Karpas-422 (cell line): ENCODE measurements around the gene RASSF8. TPM values are rescaled to one million over a fixed set of nuclear protein-coding genes. Genes with fewer than 3 reads are reported as not detected.

ENCODE experiments used
- DNase-seq: peaks from one replicate; pipeline ENCODE4 v3.0.0-alpha.2; 2015
- H2AFZ ChIP-seq: fragments of 200-600 bp; sonication (generic); 2 replicates; pipeline ENCODE4 v1.6.1; 2014; ENCODE audit warnings: antibody characterized with exemption, low read length, mixed read lengths
- H3K27ac ChIP-seq: fragments of 200-600 bp; sonication (generic); 2 replicates; pipeline ENCODE4 v1.5.1; 2014; ENCODE audit warnings: mild to moderate bottlenecking, low read length, moderate library complexity
- H3K27me3 ChIP-seq: fragments of 200-600 bp; sonication (generic); 2 replicates; pipeline ENCODE4 v1.6.1; 2014; ENCODE audit warnings: low read length, mixed read lengths
- H3K36me3 ChIP-seq: fragments of 200-600 bp; sonication (generic); 2 replicates; pipeline ENCODE4 v1.6.1; 2014; ENCODE audit warnings: low read length, mixed read lengths; ENCODE audit not compliant: insufficient read depth
- H3K4me1 ChIP-seq: fragments of 200-600 bp; sonication (generic); 2 replicates; pipeline ENCODE4 v1.6.1; 2014; ENCODE audit warnings: mild to moderate bottlenecking, low read length, mixed read lengths
- H3K4me2 ChIP-seq: fragments of 200-600 bp; sonication (generic); 2 replicates; pipeline ENCODE4 v1.6.1; 2014; ENCODE audit warnings: low read length, low read depth, mild to moderate bottlenecking; ENCODE audit not compliant: poor library complexity, severe bottlenecking
- H3K4me3 ChIP-seq: fragments of 200-600 bp; sonication (generic); 2 replicates; pipeline ENCODE4 v1.5.1; 2014; ENCODE audit warnings: mild to moderate bottlenecking, antibody characterized with exemption, low read length, mixed read lengths
- H3K79me2 ChIP-seq: fragments of 200-600 bp; sonication (generic); 2 replicates; pipeline ENCODE4 v1.6.1; 2014; ENCODE audit warnings: mild to moderate bottlenecking, low read length, mixed read lengths
- H3K9ac ChIP-seq: fragments of 200-600 bp; sonication (generic); 2 replicates; pipeline ENCODE4 v1.6.0; 2014; ENCODE audit warnings: low read length
- H3K9me2 ChIP-seq: fragments of 200-600 bp; sonication (generic), shearing (Covaris generic); replicated peaks from 2 replicates; pipeline ENCODE4 v1.6.0; 2014; ENCODE audit warnings: mild to moderate bottlenecking, low read length, moderate library complexity; ENCODE audit not compliant: insufficient read depth
- H3K9me3 ChIP-seq: fragments of 300-700, 200-600 bp; sonication (generic); 2 replicates; pipeline ENCODE4 v1.6.1; 2014; ENCODE audit warnings: low read length, mixed read lengths
- H4K20me1 ChIP-seq: fragments of 200-600 bp; sonication (generic); 2 replicates; pipeline ENCODE4 v1.6.1; 2014; ENCODE audit warnings: mild to moderate bottlenecking, antibody characterized with exemption, low read length, low read depth; ENCODE audit not compliant: insufficient read depth
- total RNA-seq: library from RNA; depleted of rRNA; stranded (reverse); fragments of >200 nt; shearing (Covaris generic); gene quantifications from 2 replicates; pipeline ENCODE4 v1.2.3, GENCODE V29; 2014; ENCODE audit warnings: low replicate concordance

RASSF8 gene
- total RNA-seq, 1 experiment from 2014 or later: 0.45 TPM

DNA sequence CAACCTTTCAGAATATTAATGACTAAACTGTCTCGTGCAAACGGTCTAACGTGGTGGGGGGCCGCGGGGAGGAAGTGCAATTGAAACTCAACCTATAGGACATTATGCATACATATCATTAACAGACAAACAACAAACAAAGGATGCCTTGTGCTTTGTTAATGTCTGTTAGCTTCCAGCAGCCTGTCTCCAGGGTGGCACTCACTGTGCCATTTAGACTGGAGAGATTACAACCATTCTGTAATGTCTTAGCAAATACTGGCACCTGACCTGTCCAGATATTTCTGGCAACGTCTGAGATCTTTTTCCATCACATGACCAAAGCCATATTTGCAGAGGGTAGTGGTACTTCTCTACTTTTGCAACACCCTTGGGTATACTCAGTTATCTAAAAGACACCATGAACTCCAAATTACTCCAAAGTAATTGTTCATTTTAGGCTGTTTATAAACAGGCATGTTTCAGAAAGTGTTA lies 154.7 kb downstream of the RASSF8 start:
- Histone ChIP-seq H2AFZ (no peak overlapping the region), H3K27me3 (no peaks in the 10 kb centered on the region), H3K9ac (no peak overlapping the region), H3K36me3 (no peaks in the 10 kb centered on the region), H4K20me1 (no peaks in the 10 kb centered on the region), H3K79me2 (no peaks in the 10 kb centered on the region), H3K4me2 (peak overlapping the region; percentile 92), H3K27ac (no peak overlapping the region), H3K9me3 (no peaks in the 10 kb centered on the region), H3K4me1 (peaks cover 39% of the 10 kb centered on the region), H3K9me2 (no peaks in the 10 kb centered on the region), H3K4me3 (peak overlapping the region; percentile 74)
- DNase-seq: no peak

DNA sequence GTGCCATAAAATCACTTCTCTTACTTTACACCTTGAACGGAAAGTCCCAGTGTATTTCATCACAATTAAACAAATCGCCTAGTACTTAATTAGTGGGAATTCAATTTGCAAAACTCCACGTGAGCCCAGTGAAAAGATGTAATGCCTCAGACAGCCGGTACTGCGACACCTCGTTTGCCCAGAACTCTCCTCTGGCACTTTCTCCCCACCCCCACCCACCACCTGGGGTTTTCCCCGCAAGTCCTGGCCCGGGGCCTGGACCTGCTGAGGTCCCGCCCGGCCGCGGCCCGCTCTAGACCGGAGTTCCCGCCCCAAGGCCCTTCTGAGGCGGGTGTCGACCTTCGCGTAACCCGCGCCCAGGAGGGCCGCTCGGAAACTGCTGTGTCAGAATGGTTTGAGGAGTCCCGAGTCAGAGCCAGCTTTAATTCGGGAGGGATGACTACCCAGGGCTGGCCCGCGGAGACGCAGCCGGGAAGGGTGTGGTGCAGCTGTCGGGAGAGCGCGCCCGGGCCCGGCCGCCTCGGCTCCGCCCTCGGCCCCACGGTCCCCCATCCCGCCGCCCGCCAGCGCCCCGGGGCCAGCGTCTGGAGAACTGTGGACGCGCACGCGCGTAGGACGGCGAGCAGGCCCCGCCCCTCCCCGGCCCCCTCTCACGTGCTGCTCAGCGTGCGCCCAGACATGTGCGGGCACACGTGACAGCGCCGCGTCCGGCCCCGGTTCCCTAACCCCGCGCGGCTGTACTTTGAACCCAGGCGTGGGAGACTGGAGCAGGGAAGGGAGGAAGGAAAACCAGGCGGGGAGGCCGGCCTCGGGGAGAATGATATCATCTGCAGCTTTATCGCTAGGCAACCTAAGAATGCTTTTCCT lies 155.6 kb downstream of the RASSF8 start:
- H3K4me3 ChIP-seq: peak overlapping the region; percentile 74
- H3K4me1 ChIP-seq: peaks cover 47% of the 10 kb centered on the region
- no peak overlapping the region for H3K27ac ChIP-seq
- peak overlapping the region; percentile 92 for H3K4me2 ChIP-seq
- peak overlapping the region; percentile 70 for H3K9ac ChIP-seq
- no peaks in the 10 kb centered on the region for H3K27me3 ChIP-seq
- no peaks in the 10 kb centered on the region for H3K9me3 ChIP-seq
- peak overlapping the region; percentile 94 for H2AFZ ChIP-seq
- no peaks in the 10 kb centered on the region for H3K79me2 ChIP-seq
- H4K20me1 ChIP-seq: no peaks in the 10 kb centered on the region
- H3K36me3 ChIP-seq: no peaks in the 10 kb centered on the region
- no peaks in the 10 kb centered on the region for H3K9me2 ChIP-seq
- peak; percentile 88 for DNase-seq

DNA sequence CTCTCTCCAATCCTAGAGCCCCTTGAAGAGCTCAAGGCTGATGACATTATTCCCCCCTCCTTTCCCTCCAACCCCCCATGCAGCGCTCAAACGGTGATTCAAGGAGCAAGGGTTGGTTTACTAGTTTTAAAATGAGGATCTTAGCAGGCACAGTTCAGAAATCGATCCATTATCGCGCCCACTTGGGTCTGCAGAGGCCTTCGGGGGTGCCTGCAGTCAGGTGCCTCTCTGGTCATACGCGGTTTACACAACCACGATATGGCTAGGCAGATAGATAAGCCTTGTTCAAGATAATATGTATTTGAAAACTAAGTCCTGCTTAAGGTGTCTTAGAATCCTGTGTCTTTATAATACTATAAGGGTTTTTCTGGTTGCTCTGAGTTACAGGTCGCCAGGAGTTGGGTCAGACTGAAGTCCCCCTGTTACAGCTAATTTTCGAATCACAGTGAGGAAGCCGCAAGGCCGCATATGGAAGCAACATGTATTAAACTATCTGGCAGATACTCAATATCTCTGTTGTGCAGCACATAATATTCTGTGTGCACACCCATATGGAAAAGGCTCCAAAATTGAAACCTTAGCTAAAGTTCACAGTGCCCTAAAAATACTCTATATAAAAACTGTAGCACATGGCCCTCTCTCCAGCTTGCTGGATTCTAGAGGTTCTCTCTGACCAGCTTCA lies 156.4 kb downstream of the RASSF8 start:
- peak overlapping the region; percentile 92 for H3K4me2 ChIP-seq
- H3K9me2 ChIP-seq: no peaks in the 10 kb centered on the region
- no peaks in the 10 kb centered on the region for H3K36me3 ChIP-seq
- H3K4me3 ChIP-seq: peak overlapping the region; percentile 74; the same call in 1 of the 2 replicates
- no peak overlapping the region for H3K27ac ChIP-seq
- no peak for DNase-seq
- H3K79me2 ChIP-seq: no peaks in the 10 kb centered on the region
- H4K20me1 ChIP-seq: no peaks in the 10 kb centered on the region
- peak overlapping the region; percentile 94; the same call in 1 of the 2 replicates for H2AFZ ChIP-seq
- no peak overlapping the region for H3K9ac ChIP-seq
- H3K9me3 ChIP-seq: no peaks in the 10 kb centered on the region
- no peaks in the 10 kb centered on the region for H3K27me3 ChIP-seq
- H3K4me1 ChIP-seq: peaks cover 50% of the 10 kb centered on the region

DNA sequence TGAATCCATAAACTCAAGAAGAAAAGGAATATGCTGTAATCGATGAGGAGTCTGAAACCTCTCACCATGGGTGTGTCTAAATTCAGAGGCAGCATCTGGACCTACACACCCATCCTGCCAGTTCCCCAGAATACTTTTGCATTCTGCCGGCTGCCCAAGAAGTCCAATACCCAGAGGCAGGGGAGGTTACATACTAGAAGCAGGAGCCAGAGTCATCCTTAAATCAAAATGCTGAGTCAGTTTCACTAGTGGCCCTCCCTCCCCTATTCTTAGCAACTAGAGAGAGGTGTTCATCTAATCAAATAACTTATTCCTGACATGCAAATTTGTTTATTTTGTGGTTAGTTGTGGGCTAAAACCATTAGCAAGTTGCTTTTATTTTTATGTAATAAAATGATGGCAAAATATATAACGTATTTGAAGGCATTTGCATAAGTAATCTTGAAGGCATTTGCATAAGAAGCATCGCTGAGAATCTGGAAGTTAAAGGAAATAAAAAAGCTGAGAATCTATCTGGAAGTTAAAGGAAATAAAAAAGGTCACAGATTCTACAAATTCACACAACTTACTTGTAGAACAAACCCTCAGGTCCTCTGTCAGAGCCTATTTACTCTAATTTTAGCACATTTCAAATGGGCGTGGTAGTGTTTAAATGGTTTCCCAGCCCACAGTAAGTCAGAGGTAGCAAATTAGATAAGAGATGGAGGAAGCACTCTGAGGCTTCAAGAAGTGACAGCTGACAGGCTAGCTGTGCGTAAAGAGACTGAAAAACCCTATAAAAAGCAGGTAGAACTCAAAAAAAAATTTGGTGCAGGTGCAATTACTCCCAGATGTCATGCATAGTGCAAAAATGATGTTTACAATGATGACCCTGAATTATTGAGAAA lies 158.6 kb downstream of the RASSF8 start:
- H3K9me2 ChIP-seq: no peaks in the 10 kb centered on the region
- H3K9ac ChIP-seq: no peak overlapping the region
- peaks cover 50% of the 10 kb centered on the region for H3K4me1 ChIP-seq
- peak overlapping the region; percentile 69 for H3K4me2 ChIP-seq
- H3K27me3 ChIP-seq: no peaks in the 10 kb centered on the region
- H3K4me3 ChIP-seq: peak overlapping the region; percentile 38; the same call in 1 of the 2 replicates
- DNase-seq: peak; percentile 48
- H2AFZ ChIP-seq: no peak overlapping the region
- no peaks in the 10 kb centered on the region for H3K79me2 ChIP-seq
- H3K36me3 ChIP-seq: no peaks in the 10 kb centered on the region
- 0 out of 2 replicates have a peak overlapping the region, but pooled peaks have one; percentile 14 for H3K27ac ChIP-seq
- H4K20me1 ChIP-seq: no peaks in the 10 kb centered on the region
- H3K9me3 ChIP-seq: no peaks in the 10 kb centered on the region

DNA sequence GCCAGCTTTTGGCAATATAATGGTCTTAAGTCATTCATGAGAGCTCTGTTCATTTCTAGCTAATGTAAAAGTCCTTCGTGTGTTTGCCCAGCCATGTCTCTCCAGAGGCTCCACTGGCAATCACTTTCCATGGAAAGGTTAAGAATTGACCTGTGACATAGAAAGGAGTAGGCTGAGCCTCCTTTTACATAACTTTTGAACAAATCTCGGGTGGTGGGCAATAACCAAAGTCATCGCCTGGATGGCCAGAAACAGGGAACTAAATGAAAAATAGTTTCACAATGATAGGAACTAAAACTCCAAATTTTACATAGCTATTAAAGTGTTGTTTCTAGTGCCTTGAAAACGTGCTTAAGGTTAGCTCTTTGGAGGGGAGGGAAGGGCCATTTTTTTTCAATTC lies 159.8 kb downstream of the RASSF8 start:
- Histone ChIP-seq H4K20me1 (no peaks in the 10 kb centered on the region), H3K9ac (no peak overlapping the region)

DNA sequence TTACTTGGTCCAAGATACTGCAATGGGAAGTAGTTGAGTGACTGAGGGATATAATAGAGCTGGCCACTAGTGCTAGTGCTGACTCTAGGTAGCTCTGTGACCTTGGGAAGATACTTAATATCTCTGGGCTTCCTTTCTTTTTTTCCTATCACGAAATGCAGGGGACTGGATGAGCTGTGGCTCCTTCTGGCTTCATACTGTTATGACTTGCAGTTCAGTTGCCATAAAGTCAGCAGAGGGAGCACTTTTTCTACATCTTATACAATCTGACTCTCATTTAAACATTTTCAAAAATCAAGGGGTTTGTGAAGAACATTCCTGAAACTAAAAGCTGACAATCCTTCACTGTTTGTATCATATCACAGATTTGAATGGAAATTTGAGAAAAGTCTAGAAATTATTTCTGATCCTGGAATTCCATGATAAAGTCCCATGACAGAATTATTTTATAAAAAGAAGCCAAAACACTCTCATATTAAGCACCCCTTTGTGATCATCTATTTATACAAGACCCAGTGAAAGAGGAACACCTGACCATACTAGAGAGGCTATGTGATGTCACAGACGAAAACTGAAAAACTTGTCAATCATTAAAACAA lies 161.0 kb downstream of the RASSF8 start:
- no peak overlapping the region for H3K4me2 ChIP-seq
- no peaks in the 10 kb centered on the region for H3K79me2 ChIP-seq
- no peak overlapping the region for H3K4me3 ChIP-seq
- peaks cover 3% of the 10 kb centered on the region; the same call in 1 of the 2 replicates for H3K27me3 ChIP-seq
- no peaks in the 10 kb centered on the region for H3K9me2 ChIP-seq
- peaks cover 47% of the 10 kb centered on the region for H3K4me1 ChIP-seq
- no peaks in the 10 kb centered on the region for H3K9me3 ChIP-seq
- H3K27ac ChIP-seq: no peak overlapping the region
- H3K36me3 ChIP-seq: no peaks in the 10 kb centered on the region
- no peaks in the 10 kb centered on the region for H4K20me1 ChIP-seq
- H2AFZ ChIP-seq: no peak overlapping the region
- no peak overlapping the region for H3K9ac ChIP-seq
- peak; percentile 76 for DNase-seq

More for the DNA sequence above, 159.8 kb downstream of the RASSF8 start:
- no peaks in the 10 kb centered on the region for H3K9me2 ChIP-seq
- no peak overlapping the region for H2AFZ ChIP-seq
- peak overlapping the region; percentile 69 for H3K4me2 ChIP-seq
- H3K79me2 ChIP-seq: no peaks in the 10 kb centered on the region
- H3K27ac ChIP-seq: no peak overlapping the region
- DNase-seq: peak; percentile 61
- no peaks in the 10 kb centered on the region for H3K9me3 ChIP-seq
- H3K27me3 ChIP-seq: no peaks in the 10 kb centered on the region
- H3K4me3 ChIP-seq: peak overlapping the region; percentile 29; the same call in 1 of the 2 replicates
- H3K36me3 ChIP-seq: no peaks in the 10 kb centered on the region
- peaks cover 52% of the 10 kb centered on the region for H3K4me1 ChIP-seq

DNA sequence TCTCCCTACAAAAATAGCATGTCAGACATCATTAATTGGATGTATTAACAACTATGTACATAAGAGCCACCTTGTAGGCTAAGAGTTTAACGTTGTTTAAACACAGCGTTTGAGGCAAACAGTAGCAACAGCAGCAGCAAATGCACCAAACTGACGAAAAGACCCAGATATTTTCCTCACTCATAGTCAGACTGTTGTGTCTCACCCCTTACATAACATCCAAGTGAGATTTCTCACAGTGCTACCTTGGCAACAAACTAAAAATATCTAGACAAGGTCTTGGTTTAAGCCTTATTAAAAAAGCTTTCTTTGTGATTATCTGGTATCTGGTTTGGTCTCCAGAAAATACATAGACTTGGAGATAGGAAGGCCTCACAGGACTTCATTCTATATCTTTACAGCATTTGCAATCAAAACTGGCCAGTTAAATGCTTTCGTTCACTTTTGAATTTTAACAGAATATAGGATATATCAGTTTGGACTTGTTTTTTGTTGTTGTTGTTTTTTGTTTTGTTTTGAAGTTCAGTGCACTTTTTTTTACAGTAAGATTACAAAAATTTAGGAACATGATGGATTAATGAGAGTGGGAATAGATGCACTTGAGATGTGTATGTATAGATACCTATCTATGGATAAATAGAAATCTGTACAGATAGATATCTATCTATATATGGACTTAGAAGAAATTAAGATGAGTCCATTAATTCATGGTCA lies 162.2 kb downstream of the RASSF8 start:
- no peak for DNase-seq
- Histone ChIP-seq H3K9ac (no peak overlapping the region), H3K79me2 (no peaks in the 10 kb centered on the region), H3K4me3 (no peak overlapping the region), H2AFZ (no peak overlapping the region), H3K27me3 (peaks cover 4% of the 10 kb centered on the region; the same call in 1 of the 2 replicates), H3K9me2 (no peaks in the 10 kb centered on the region), H3K9me3 (no peaks in the 10 kb centered on the region), H3K36me3 (no peaks in the 10 kb centered on the region), H3K27ac (no peak overlapping the region), H3K4me1 (peaks cover 54% of the 10 kb centered on the region), H3K4me2 (no peak overlapping the region), H4K20me1 (no peaks in the 10 kb centered on the region)
